NCI-H2196 (cell line): ENCODE results near the gene KIAA0753.
A peak's percentile ranks its signal among the peaks of the same experiment; 100 is the strongest.

Experiments
- DNase-seq: peaks from one replicate; lab custom pipeline; 2025; ENCODE audit not compliant: unreplicated experiment; lab: John Stamatoyannopoulos, UW

The KIAA0753 gene

GRCh38 chr17:6643451-6644125 is 3.1 kb upstream of the KIAA0753 start:
- DNase-seq = peak; percentile 62

GRCh38 chr17:6642592-6642991 is 2.1 kb upstream of the KIAA0753 start:
- no peak for DNase-seq

GRCh38 chr17:6641247-6641863 is 844 bp upstream of the KIAA0753 start:
- no peak for DNase-seq

- no peak for DNase-seq
Measured at GRCh38 chr17:6639586-6640535, 650 bp downstream of the KIAA0753 start.

- DNase-seq = no peak
Measured at GRCh38 chr17:6639014-6639585, 1.4 kb downstream of the KIAA0753 start.

- no peak for DNase-seq
Measured at GRCh38 chr17:6638046-6638908, 2.2 kb downstream of the KIAA0753 start.

- no peak for DNase-seq
Measured at GRCh38 chr17:6637458-6637840, 3.1 kb downstream of the KIAA0753 start.

GRCh38 chr17:6636616-6637457 is 3.7 kb downstream of the KIAA0753 start:
- no peak for DNase-seq

GRCh38 chr17:6636105-6636504 is 4.4 kb downstream of the KIAA0753 start:
- no peak for DNase-seq

GRCh38 chr17:6633263-6633662 is 7.2 kb downstream of the KIAA0753 start:
- DNase-seq = no peak

- DNase-seq = no peak
Measured at GRCh38 chr17:6632530-6632929, 8.0 kb downstream of the KIAA0753 start.

- no peak for DNase-seq
Measured at GRCh38 chr17:6630390-6630789, 10.1 kb downstream of the KIAA0753 start.

GRCh38 chr17:6627019-6627418 is 13.5 kb downstream of the KIAA0753 start:
- no peak for DNase-seq

GRCh38 chr17:6626616-6627015 is 13.9 kb downstream of the KIAA0753 start:
- no peak for DNase-seq

- DNase-seq = no peak
Measured at GRCh38 chr17:6623941-6624340, 16.6 kb downstream of the KIAA0753 start.

GRCh38 chr17:6611231-6611630 is 29.3 kb downstream of the KIAA0753 start:
- DNase-seq = no peak

- DNase-seq = no peak
Measured at GRCh38 chr17:6610011-6610410, 30.5 kb downstream of the KIAA0753 start.

- no peak for DNase-seq
Measured at GRCh38 chr17:6608321-6608720, 32.2 kb downstream of the KIAA0753 start.

GRCh38 chr17:6605142-6605541 is 35.4 kb downstream of the KIAA0753 start:
- DNase-seq = no peak
